Mucosa of stomach (tissue), 1 donor: ENCODE data around the gene CRAT.
A peak's percentile ranks its signal among the peaks of the same experiment; 100 is the strongest.

ENCODE experiments used
- H3K27me3 ChIP-seq: one replicate; pipeline ENCODE4 v1.7.0; 2013; ENCODE audit warnings: mild to moderate bottlenecking, low read length; ENCODE audit not compliant: control insufficient read depth, insufficient read depth
- H3K36me3 ChIP-seq: one replicate; pipeline ENCODE4 v1.7.0; 2013; ENCODE audit warnings: low read length; ENCODE audit not compliant: control insufficient read depth, insufficient read depth
- H3K4me1 ChIP-seq: one replicate; pipeline ENCODE4 v1.7.0; 2013; ENCODE audit warnings: mild to moderate bottlenecking, low read length; ENCODE audit not compliant: control insufficient read depth, insufficient read depth
- H3K4me3 ChIP-seq: one replicate; pipeline ENCODE4 v1.7.0; 2013; ENCODE audit warnings: low read length
- H3K9ac ChIP-seq: one replicate; pipeline ENCODE4 v1.7.0; 2013; ENCODE audit warnings: mild to moderate bottlenecking, low read length, moderate library complexity
- H3K9me3 ChIP-seq: one replicate; pipeline ENCODE4 v1.7.0; 2013; ENCODE audit warnings: mild to moderate bottlenecking, low read length, moderate library complexity; ENCODE audit not compliant: control insufficient read depth
- donor health status: Pancreatic carcinoma.

The CRAT gene

DNA sequence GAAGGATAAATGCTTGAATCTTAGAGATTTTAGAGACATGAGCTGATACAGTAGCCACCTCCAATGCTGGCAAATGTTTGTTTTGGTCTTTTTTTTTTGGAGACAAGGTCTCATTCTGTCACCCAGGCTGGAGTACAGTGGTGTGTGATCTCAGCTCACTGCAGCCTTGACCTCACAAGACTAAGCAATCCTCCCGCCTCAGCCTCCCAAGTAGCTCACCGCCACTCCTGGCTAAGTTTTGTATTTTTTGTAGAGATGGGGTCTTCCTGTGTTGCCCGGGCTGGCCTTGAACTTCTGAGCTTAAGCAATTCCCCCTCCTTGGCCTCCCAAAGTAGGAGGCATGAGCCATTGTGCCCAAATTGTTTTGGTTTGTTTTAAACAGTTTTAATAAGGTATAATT lies 36.5 kb downstream of the CRAT start:
- H3K27me3 ChIP-seq: no peaks in the 10 kb centered on the region
- no peak overlapping the region for H3K4me3 ChIP-seq
- no peaks in the 10 kb centered on the region for H3K9me3 ChIP-seq
- peaks cover 67% of the 10 kb centered on the region for H3K4me1 ChIP-seq
- no peaks in the 10 kb centered on the region for H3K36me3 ChIP-seq
- no peak overlapping the region for H3K9ac ChIP-seq

DNA sequence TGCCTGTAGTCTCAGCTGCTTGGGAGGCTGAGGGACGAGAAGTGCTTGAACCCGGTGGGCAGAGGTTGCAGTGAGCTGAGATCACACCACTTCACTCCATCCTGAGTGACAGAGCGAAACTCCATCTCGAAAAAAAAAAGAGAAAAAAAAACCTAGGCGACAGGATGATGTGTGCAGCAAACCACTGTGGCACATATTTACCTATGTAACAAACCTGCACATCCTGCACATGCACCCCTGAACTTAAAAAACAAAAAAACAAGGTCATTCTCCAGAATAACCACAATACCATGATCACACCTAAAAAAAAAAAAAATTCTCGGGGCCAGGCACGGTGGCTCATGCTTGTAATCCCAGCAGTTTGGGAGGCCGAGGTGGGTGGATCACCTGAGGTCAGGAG lies 37.2 kb downstream of the CRAT start:
- Histone ChIP-seq H3K9ac (no peak overlapping the region), H3K9me3 (no peaks in the 10 kb centered on the region), H3K4me1 (peaks cover 67% of the 10 kb centered on the region), H3K4me3 (no peak overlapping the region), H3K27me3 (no peaks in the 10 kb centered on the region), H3K36me3 (no peaks in the 10 kb centered on the region)

DNA sequence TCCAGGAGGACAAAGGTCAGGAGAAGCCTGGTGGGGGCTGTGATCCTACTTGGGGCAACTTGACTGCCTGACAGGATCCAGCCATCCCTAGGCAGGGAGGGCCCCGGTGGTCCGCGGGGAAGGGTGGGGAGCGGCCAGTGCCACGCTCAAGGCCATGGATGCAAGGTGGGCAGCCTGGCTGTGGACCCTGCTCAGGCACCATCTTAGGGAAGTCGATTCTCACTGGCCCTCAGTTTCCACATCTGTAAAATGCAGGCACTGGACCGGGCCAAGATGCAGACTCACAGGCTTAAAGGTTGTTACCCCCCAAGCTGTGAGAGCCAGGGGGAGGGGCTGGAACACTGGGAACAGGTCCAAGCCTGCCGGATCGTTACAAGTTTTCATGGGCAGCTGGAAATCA lies 38.4 kb downstream of the CRAT start:
- H3K4me1 ChIP-seq: peaks cover 61% of the 10 kb centered on the region
- no peak overlapping the region for H3K4me3 ChIP-seq
- H3K9ac ChIP-seq: no peak overlapping the region
- no peaks in the 10 kb centered on the region for H3K9me3 ChIP-seq
- no peaks in the 10 kb centered on the region for H3K27me3 ChIP-seq
- H3K36me3 ChIP-seq: peaks cover 7% of the 10 kb centered on the region

DNA sequence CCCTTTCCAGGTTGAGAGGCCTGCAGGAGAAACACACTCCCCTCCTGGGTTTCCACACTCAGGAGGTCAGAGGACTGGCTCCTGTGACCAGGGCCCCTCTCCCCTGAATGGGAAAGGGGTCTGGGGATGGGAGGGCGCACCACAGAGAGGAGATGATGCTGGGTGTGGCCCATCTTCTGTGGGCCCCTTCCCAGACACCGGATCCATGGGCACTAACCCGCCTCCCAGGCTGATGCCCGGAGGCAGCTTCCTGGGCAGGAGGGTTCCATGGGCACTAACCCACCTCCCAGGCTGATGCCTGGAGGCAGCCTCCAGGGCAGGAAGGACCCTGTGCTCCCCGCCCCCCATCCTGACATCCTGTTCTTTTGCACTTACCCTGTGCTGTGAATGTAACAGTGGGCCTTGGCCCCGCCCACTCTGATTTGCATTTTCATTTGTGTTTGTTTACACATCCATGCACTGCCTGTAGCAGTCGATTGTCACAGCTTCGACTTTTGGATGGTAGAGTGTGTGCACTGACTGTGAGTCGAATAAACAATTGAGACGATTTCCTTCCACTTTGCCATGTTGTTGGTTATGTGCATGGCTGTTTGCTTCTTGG lies 39.0 kb downstream of the CRAT start:
- H3K27me3 ChIP-seq: no peaks in the 10 kb centered on the region
- H3K9me3 ChIP-seq: no peaks in the 10 kb centered on the region
- no peak overlapping the region for H3K9ac ChIP-seq
- peaks cover 56% of the 10 kb centered on the region for H3K4me1 ChIP-seq
- H3K36me3 ChIP-seq: peaks cover 7% of the 10 kb centered on the region
- no peak overlapping the region for H3K4me3 ChIP-seq

DNA sequence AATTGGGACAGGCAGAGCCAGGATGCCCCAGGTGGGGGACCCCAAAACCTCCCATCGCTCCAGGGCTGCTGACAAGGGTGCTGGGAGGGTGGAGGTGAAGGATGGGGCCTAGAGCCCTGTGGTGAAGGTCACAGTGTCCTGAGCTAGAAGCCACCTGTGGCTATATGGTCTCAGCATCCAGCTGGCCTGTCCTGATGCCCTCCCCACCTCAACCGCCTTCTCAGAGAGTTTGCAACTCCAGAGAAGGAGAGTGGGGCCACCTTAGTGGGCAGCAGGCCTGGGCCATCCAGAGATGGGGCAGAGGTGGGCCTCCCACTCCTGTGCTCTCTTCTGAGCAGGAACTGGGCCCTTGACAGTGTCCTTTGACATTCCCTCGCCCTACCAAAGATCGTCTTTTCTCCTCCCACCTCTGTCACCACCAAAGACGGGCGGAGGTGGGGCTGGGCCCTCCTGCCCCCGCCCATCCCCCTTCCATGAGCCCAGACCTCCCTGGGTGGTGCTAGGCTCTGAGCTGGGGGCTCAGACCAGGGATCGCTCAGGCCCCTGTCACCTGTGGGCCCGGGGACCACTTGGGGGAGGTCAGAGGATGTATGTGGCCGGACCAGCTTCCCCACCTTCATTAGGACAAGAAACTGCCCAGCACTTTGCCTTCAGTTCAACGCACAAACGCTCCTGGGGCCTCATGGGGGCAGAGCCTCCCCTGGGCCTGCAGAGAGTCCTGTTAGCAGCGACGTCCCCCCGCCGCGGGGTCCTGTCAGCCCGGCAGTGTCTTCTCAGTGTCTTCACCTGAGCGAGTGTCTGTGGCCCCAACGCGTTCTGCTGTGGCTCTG lies 39.7 kb downstream of the CRAT start:
- no peaks in the 10 kb centered on the region for H3K9me3 ChIP-seq
- H3K36me3 ChIP-seq: peaks cover 7% of the 10 kb centered on the region
- H3K9ac ChIP-seq: peak overlapping the region; percentile 28
- peaks cover 48% of the 10 kb centered on the region for H3K4me1 ChIP-seq
- H3K4me3 ChIP-seq: no peak overlapping the region
- H3K27me3 ChIP-seq: no peaks in the 10 kb centered on the region

DNA sequence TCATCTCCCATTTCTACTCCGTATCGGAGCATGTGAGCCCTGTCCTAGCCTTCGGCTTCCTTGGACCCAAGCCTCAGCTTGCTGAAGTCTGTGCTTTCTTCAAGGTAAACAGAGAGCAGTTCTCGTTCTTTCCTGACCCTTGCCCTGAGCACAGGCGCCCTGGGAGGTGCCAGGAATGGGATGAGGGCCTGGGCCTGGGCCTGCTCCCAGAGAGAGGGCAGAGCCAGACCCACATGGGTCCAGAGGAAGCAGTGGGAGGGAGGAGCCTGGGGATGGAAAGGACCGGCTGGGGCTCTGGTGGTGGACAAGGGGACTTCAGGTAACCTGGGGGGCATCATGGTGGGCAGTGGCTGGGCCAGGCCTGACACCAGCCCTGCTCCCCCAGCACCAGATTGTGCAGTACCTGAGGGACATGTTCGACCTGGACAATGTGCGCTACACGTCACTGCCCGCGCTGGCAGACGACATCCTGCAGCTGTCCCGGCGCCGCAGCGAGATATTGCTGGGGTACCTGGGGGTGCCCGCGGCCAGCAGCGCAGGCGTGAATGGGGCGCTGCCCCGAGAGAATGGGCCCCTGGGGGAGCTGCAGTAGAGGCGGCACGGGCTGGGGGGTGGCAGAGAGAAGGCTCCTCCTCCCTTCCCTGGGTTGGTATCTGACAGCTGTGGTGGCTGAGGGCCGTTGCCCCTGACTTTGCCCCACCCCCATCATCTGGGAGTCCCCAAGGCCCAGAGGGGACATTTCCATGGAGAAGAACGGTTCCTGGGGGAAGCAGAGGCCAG lies 40.5 kb downstream of the CRAT start:
- H3K27me3 ChIP-seq: no peaks in the 10 kb centered on the region
- no peaks in the 10 kb centered on the region for H3K9me3 ChIP-seq
- peak overlapping the region; percentile 42 for H3K9ac ChIP-seq
- H3K36me3 ChIP-seq: peaks cover 7% of the 10 kb centered on the region
- H3K4me1 ChIP-seq: peaks cover 40% of the 10 kb centered on the region
- H3K4me3 ChIP-seq: no peak overlapping the region

DNA sequence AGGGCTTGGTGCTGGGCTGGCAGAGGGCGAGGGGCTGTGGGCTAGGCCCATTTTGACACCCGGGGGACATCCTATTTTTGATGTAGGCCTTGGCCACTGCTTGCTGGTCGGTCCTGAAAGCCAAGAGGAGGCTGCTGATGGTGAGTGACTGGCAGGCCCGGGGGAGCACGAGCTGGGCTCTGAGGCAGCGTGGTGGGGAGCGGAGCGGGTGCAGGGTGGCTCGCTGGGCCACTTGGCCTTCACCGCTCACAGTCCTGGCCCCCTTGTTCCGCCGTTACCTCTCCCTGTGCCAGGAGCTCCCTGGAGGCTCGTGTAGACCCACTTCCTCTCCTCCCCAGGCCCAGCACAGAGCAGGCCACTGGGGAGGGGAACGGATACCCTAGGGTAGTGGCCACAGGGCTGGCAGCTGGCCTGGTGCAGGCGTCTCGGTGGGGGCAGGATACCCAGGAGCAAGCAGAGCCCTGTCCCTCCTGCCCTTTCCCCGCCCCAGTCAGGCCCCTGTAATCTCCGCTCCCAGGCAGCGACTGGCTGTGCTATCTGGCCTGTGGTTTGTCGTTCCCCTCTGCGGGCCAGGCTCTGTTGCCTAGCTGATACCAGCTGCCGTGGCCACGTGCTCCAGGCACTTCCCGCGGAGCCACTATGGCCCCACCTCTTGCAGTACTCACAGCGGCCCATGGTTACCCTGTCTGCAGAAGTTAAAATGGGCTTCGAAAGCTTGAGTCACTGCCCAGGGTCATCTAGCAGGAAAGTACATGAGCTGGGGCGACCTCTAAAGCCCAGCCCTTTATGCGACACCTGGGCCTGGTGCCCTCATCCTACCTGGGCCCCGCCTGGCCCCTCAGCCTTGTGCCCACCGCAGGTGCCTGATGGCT lies 41.4 kb downstream of the CRAT start:
- peak overlapping the region; percentile 50 for H3K9ac ChIP-seq
- no peaks in the 10 kb centered on the region for H3K27me3 ChIP-seq
- H3K4me1 ChIP-seq: peaks cover 40% of the 10 kb centered on the region
- peaks cover 7% of the 10 kb centered on the region for H3K36me3 ChIP-seq
- H3K9me3 ChIP-seq: no peaks in the 10 kb centered on the region
- H3K4me3 ChIP-seq: no peak overlapping the region

DNA sequence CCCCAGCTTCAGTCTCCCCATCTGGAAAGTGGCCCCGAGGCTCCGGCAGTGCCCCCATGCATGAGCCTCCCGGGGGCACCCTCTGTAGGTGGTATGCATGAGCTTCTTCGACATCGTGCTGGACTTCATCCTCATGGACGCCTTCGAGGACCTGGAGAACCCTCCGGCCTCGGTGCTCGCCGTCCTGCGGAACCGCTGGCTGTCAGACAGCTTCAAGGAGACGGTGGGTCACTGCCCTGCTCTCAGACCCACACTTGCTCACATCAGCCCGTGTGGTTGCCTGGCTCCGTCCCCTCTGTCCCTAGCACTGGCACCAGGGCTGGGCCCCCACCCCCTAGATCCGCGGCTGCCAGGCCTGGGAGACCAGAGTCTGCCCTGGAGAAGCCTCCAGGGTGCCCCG lies 42.5 kb downstream of the CRAT start:
- Histone ChIP-seq H3K27me3 (no peaks in the 10 kb centered on the region), H3K4me3 (no peak overlapping the region), H3K36me3 (peaks cover 7% of the 10 kb centered on the region), H3K9me3 (no peaks in the 10 kb centered on the region), H3K4me1 (peaks cover 40% of the 10 kb centered on the region), H3K9ac (no peak overlapping the region)

DNA sequence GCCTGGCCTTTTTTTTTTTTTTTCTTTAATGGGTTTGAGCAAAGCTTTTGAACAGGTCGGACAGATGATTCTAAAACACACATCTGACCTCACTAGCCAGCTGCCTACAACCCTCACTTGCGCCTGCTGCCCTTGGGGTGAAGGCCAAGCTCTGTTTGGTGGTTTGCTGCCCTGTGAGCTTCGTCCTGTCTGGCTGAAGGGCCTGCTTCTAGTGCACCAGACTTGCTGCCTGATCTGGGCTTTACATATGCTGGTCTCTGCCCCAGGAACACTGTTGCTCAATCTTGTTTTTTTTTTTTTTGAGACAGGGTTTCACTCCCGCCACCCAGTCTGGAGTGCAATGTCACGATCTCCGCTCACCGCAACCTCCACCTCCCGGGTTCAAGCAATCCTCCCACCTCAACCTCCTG lies 46.1 kb downstream of the CRAT start:
- Histone ChIP-seq H3K4me3 (no peak overlapping the region), H3K4me1 (peaks cover 18% of the 10 kb centered on the region), H3K36me3 (peaks cover 14% of the 10 kb centered on the region)

DNA sequence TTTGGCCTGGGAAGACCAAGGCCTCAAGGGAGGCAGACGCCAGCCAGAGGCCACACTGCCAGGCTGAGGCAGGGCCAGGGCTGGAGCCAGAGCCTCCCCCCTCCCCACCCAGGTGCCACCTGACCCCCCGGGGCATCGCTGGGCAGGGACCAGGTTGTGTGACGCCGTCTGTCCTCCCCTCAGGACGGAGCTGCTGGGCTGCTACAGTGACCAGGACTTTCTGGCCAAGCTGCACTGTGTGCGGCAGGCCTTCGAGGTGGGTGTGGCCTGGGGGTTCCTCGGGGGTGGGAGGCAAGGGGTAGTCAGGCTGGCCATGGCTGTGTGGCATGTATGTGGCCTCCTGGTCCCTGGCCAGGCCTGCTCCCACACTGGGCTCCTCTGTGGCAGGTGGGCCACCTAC lies 47.5 kb downstream of the CRAT start:
- Histone ChIP-seq H3K9ac (no peak overlapping the region), H3K27me3 (no peaks in the 10 kb centered on the region), H3K4me1 (peaks cover 14% of the 10 kb centered on the region), H3K4me3 (no peak overlapping the region), H3K36me3 (peaks cover 14% of the 10 kb centered on the region), H3K9me3 (no peaks in the 10 kb centered on the region)

More for the DNA sequence above, 46.1 kb downstream of the CRAT start:
- H3K9ac ChIP-seq: no peak overlapping the region
- H3K27me3 ChIP-seq: no peaks in the 10 kb centered on the region
- no peaks in the 10 kb centered on the region for H3K9me3 ChIP-seq

DNA sequence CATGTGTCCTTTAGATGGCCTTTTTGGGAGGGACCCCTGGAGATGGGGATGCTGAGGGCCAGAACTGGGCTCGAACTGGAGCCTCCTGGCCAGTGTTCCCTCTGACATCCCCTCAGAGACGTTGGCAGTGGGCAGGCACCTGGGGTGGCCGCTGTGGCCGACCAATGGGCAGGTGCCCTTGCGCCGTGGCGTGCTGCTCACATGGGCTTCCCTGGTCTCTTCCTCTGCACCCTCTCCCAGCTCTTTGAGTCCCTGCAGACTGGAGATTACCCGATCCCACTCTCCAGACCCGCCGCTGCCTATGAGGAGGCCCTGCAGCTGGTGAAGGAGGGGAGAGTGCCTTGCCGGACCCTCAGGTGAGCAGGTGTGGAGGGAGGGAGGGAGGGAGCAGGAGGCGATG lies 49.6 kb downstream of the CRAT start:
- H3K36me3 ChIP-seq: peaks cover 6% of the 10 kb centered on the region
- no peaks in the 10 kb centered on the region for H3K27me3 ChIP-seq
- H3K9ac ChIP-seq: no peak overlapping the region
- no peak overlapping the region for H3K4me3 ChIP-seq
- H3K9me3 ChIP-seq: no peaks in the 10 kb centered on the region
- H3K4me1 ChIP-seq: peaks cover 14% of the 10 kb centered on the region
